ENCODE data around the gene ZNF70. TPM values are rescaled to one million over a fixed set of nuclear protein-coding genes. Genes with fewer than 3 reads are reported as not detected.

ZNF70 gene
- total RNA-seq, 1 experiment from 2014 or later, result 2.9 TPM

GRCh38 chr22:23779731-23780130, 28.8 kb upstream of the ZNF70 start:
- POLR2A ChIA-PET (ENCODE audit: unreplicated experiment), result no interaction called here
- no TSS peak for BruUV-seq (replicated peaks)

DNA sequence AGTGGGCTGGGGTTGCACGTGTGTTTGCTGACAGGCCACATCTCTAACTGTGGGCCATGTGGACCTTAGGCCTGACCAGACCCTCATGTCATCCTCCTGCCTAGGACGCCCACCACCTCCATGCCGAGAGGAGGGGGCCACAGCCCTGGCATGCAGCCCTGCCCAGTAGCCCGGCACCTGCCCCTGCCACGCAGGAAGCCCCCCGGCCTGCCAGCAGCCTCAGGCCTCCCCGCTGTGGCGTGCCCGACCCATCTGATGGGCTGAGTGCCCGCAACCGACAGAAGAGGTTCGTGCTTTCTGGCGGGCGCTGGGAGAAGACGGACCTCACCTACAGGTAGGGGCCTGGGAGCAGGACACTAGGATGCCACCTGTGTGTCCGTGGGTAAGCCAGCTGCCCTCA, 28.2 kb upstream of the ZNF70 start:
- Histone ChIP-seq H3K27me3 (ENCODE audit: insufficient read depth, low read depth) (no peaks in the 10 kb centered on the region), H3K9me3 (ENCODE audit: insufficient read depth, low read depth) (no peaks in the 10 kb centered on the region), H2AFZ (no peak overlapping the region), H3K27ac (no peak overlapping the region), H3F3A (ENCODE audit: insufficient read depth, low read depth) (peaks cover 12% of the 10 kb centered on the region; the same call in 1 of the 2 replicates), H3K79me2 (ENCODE audit: low read depth) (no peaks in the 10 kb centered on the region), H3K4me3 (no peak overlapping the region), H3K36me3 (ENCODE audit: low read depth) (no peaks in the 10 kb centered on the region), H3K4me2 (no peak overlapping the region), H3K4me1 (replicated peaks; ENCODE audit: insufficient read depth) (peaks cover 16% of the 10 kb centered on the region), H4K20me1 (ENCODE audit: insufficient read depth) (no peaks in the 10 kb centered on the region), H3K9me2 (ENCODE audit: insufficient read depth) (no peaks in the 10 kb centered on the region)
- no TSS peak for BruUV-seq (replicated peaks)
- ChIA-PET POLR2A (ENCODE audit: unreplicated experiment) (no interaction called here), CTCF (no interaction called here)
- DNase-seq, result no peak
- TF ChIP-seq EZH2 (IDR thresholded peaks at IDR 0.05; ENCODE audit: low read depth), result no peak
- TF ChIP-seq, protein P1, sequence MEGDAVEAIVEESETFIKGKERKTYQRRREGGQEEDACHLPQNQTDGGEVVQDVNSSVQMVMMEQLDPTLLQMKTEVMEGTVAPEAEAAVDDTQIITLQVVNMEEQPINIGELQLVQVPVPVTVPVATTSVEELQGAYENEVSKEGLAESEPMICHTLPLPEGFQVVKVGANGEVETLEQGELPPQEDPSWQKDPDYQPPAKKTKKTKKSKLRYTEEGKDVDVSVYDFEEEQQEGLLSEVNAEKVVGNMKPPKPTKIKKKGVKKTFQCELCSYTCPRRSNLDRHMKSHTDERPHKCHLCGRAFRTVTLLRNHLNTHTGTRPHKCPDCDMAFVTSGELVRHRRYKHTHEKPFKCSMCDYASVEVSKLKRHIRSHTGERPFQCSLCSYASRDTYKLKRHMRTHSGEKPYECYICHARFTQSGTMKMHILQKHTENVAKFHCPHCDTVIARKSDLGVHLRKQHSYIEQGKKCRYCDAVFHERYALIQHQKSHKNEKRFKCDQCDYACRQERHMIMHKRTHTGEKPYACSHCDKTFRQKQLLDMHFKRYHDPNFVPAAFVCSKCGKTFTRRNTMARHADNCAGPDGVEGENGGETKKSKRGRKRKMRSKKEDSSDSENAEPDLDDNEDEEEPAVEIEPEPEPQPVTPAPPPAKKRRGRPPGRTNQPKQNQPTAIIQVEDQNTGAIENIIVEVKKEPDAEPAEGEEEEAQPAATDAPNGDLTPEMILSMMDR (conservative IDR thresholded peaks at IDR 0.05), result no peak
- intact Hi-C loops (cut with micrococcal nuclease; ENCODE audit: unreplicated experiment), result no loop called here

More at GRCh38 chr22:23779731-23780130, 28.8 kb upstream of the ZNF70 start:
- TF ChIP-seq, protein P1 (conservative IDR thresholded peaks at IDR 0.05), result no peak
- TF ChIP-seq EZH2 (IDR thresholded peaks at IDR 0.05; ENCODE audit: low read depth), result no peak
- Histone ChIP-seq H3F3A (ENCODE audit: insufficient read depth, low read depth) (peaks cover 12% of the 10 kb centered on the region; the same call in 1 of the 2 replicates), H3K4me3 (no peak overlapping the region), H3K36me3 (ENCODE audit: low read depth) (no peaks in the 10 kb centered on the region), H3K9me2 (ENCODE audit: insufficient read depth) (no peaks in the 10 kb centered on the region), H2AFZ (no peak overlapping the region), H3K4me1 (replicated peaks; ENCODE audit: insufficient read depth) (peaks cover 16% of the 10 kb centered on the region), H3K27ac (no peak overlapping the region), H3K9me3 (ENCODE audit: insufficient read depth, low read depth) (no peaks in the 10 kb centered on the region), H3K27me3 (ENCODE audit: insufficient read depth, low read depth) (no peaks in the 10 kb centered on the region), H3K79me2 (ENCODE audit: low read depth) (no peaks in the 10 kb centered on the region), H4K20me1 (ENCODE audit: insufficient read depth) (no peaks in the 10 kb centered on the region), H3K4me2 (no peak overlapping the region)
- no peak for DNase-seq
- CTCF ChIA-PET, result no interaction called here
- intact Hi-C loops (cut with micrococcal nuclease; ENCODE audit: unreplicated experiment), result no loop called here

DNA sequence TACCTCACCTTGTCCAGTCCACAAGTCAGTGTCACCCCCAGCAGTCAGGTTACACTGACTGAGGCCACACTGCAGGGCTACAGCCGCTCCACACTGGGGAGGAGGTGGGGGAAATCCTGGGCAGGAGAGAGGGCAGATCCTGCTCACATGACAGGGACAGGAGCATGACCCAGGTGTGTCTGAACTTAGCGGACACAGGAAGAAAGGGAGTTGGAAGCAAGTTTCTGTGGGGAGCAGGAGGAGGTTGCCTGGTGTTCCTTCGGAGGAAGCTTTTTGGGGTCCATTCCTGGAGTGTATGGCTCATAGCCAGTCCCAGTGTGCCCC, 27.6 kb upstream of the ZNF70 start:
- Histone ChIP-seq H3K27ac (no peak overlapping the region), H3K4me2 (no peak overlapping the region), H3K9me2 (ENCODE audit: insufficient read depth) (no peaks in the 10 kb centered on the region), H3K9me3 (ENCODE audit: insufficient read depth, low read depth) (no peaks in the 10 kb centered on the region), H3K36me3 (ENCODE audit: low read depth) (no peaks in the 10 kb centered on the region), H3K27me3 (ENCODE audit: insufficient read depth, low read depth) (no peaks in the 10 kb centered on the region), H4K20me1 (ENCODE audit: insufficient read depth) (no peaks in the 10 kb centered on the region), H3K4me3 (no peak overlapping the region), H2AFZ (no peak overlapping the region), H3F3A (ENCODE audit: insufficient read depth, low read depth) (peaks cover 12% of the 10 kb centered on the region; the same call in 1 of the 2 replicates), H3K79me2 (ENCODE audit: low read depth) (no peaks in the 10 kb centered on the region), H3K4me1 (replicated peaks; ENCODE audit: insufficient read depth) (peaks cover 16% of the 10 kb centered on the region)
- no peak for TF ChIP-seq EZH2 (IDR thresholded peaks at IDR 0.05; ENCODE audit: low read depth)
- TF ChIP-seq, protein P1 (conservative IDR thresholded peaks at IDR 0.05), result no peak
- no TSS peak for BruUV-seq (replicated peaks)
- no peak for DNase-seq
- POLR2A ChIA-PET (ENCODE audit: unreplicated experiment), result no interaction called here
- intact Hi-C loops (cut with micrococcal nuclease; ENCODE audit: unreplicated experiment), result no loop called here
- CTCF ChIA-PET, result no interaction called here

Data from PC-9 (cell line).